GM11168 (cell line): Measurements from ENCODE around the gene LYPLA2.
"Not testable (repeated sequence)": the region's sequence is repeated elsewhere in the genome, so short reads cannot be mapped to it uniquely, and the experiment has no call there.

Experiments used
- in situ Hi-C: fragments of 300-500 bp; cut with MboI; formaldehyde crosslinking; loops from one replicate; pipeline ENCODE4 v1.12.0; 2022; ENCODE audit warnings: low sequenced_read_pairs; ENCODE audit not compliant: unreplicated experiment

The LYPLA2 gene

GRCh38 chr1:23777979-23778814 is 12.7 kb upstream of the LYPLA2 start, which contains the start of gene PITHD1:
Gene PITHD1 (plus strand): TSS chr1:23778418. CDS start chr1:23778516, 98 bp downstream.
- in situ Hi-C loops, result no loop called here

GRCh38 chr1:23779826-23780371 is 11.0 kb upstream of the LYPLA2 start:
- in situ Hi-C loops, result no loop called here

- in situ Hi-C loops, result not testable (repeated sequence)
Measured at GRCh38 chr1:23783141-23783540, 7.8 kb upstream of the LYPLA2 start.

- in situ Hi-C loops, result no loop called here
Measured at GRCh38 chr1:23784846-23785245, 6.1 kb upstream of the LYPLA2 start.

GRCh38 chr1:23787701-23788100 is 3.2 kb upstream of the LYPLA2 start:
- in situ Hi-C loops, result no loop called here

- in situ Hi-C loops, result no loop called here
Measured at GRCh38 chr1:23788695-23789094, 2.2 kb upstream of the LYPLA2 start.

GRCh38 chr1:23791516-23792047 is 637 bp downstream of the LYPLA2 start:
- in situ Hi-C loops, result no loop called here

GRCh38 chr1:23792151-23792945 is 1.4 kb downstream of the LYPLA2 start:
- in situ Hi-C loops, result no loop called here

- in situ Hi-C loops, result no loop called here
Measured at GRCh38 chr1:23793018-23793781, 2.3 kb downstream of the LYPLA2 start.

- in situ Hi-C loops, result no loop called here
Measured at GRCh38 chr1:23793861-23794731, 3.2 kb downstream of the LYPLA2 start.

- in situ Hi-C loops, result not testable (repeated sequence)
Measured at GRCh38 chr1:23794732-23795182, 3.8 kb downstream of the LYPLA2 start.

GRCh38 chr1:23795676-23796465 is 4.9 kb downstream of the LYPLA2 start:
- in situ Hi-C loops, result no loop called here

- in situ Hi-C loops, result no loop called here
Measured at GRCh38 chr1:23796466-23797271, 5.7 kb downstream of the LYPLA2 start.

- in situ Hi-C loops, result no loop called here
Measured at GRCh38 chr1:23797478-23798448, 6.8 kb downstream of the LYPLA2 start.

- in situ Hi-C loops, result no loop called here
Measured at GRCh38 chr1:23798662-23799142, 7.8 kb downstream of the LYPLA2 start.

- in situ Hi-C loops, result no loop called here
Measured at GRCh38 chr1:23799255-23799569, 8.3 kb downstream of the LYPLA2 start.
